Cardiac fibroblast (primary cell): Measurements from ENCODE around the gene CFAP300.

Experiments used
- DNase-seq, 2 donors: peaks; one replicate each; pipeline versions ENCODE4 v3.0.0 to v3.0.0-alpha.2; 2010; ENCODE audit warnings: low read depth in 2 of 2
- H3K4me3 ChIP-seq, 2 donors: replicated peaks in 1 of 2; 1 replicate in 1 of 2; 2 replicates in 1 of 2; pipeline ENCODE4 v1.5.1; 2011; ENCODE audit warnings: low read depth in 2 of 2, low read length in 2 of 2, mild to moderate bottlenecking in 2 of 2, moderate library complexity in 1 of 2
- CTCF ChIP-seq: IDR thresholded peaks from one replicate; pipeline ENCODE4 v1.5.1; 2011; ENCODE audit warnings: low read depth, mild to moderate bottlenecking, low read length, inconsistent platforms

Gene CFAP300

DNA sequence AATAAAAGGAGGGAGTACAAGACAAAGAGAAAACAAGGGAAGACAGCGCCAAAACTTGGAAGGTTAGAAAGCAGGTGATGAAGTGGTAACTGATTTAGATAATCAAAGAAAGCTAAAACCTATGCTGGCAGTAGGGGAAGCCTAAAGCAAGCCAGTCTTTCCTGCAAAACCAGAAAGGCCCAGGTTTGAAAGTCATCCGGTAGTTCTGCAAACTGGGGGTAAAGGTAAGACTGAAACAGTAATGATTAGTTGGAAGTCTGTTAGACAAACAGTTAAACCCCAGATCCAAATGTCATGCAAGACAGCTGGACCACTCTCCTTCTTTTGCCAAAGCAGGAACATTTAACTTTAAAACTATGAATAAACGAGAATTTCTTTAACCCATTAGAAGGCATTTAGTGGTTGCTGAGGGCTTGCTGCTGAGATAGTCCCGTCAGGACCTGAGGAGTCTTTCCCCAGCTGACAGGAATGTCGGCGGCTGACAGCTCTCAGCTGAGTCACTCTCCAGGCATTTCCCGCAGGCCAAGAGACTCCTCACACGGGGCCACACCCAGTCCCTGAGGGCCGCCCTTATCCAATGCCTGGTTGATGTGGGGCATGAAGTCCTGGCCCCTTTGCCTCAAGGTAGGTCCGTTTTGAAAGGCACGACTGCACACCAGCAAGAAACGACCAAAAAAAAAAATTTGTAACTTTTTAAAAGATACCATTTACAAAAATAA, 36.3 kb upstream of the CFAP300 start:
- peak; percentile 79 to 94 for DNase-seq
- peak overlapping the region in 1 of 2 donors; percentile 1 for H3K4me3 ChIP-seq
- no peak for TF ChIP-seq CTCF

DNA sequence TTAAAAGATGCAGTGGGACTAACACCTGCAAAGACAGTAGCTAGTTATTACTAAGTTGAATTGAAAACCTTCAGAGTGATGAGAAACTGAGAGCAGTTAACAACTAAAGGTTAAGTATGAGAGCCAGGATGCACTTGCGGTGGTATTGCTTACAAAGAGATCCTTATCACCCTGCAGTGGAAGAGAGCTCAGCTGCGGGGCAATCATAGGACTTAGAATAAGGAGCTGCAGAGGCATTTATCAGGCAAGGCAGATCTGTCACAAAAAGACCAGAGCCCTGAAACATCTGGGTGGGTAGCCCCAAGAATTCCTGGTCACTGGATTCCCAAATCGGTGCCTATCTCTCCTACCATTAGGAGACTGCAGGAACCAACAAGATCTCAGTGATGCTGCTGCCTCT, 34.3 kb upstream of the CFAP300 start:
- no peak for DNase-seq
- TF ChIP-seq CTCF = no peak
- no peak overlapping the region for H3K4me3 ChIP-seq

DNA sequence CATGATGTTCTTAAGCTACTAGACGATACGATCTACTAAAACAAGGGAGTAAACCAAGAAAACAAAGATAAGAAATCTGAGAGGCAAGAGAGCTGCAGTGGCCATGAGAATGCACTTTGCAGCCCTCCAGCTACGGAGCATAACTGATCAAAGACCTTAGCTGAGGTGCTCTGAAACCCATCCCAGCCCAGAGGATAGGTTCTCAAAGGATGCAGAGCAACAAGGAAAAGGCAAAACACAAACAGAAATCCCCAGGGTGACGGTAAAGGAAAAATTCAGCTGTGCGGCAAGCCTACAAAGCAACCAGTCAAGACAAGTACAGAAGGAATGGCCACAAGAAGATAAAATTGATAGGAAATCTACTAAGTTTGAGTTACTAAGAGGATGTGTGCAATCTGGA, 32.5 kb upstream of the CFAP300 start:
- H3K4me3 ChIP-seq = no peak overlapping the region
- TF ChIP-seq CTCF = no peak
- DNase-seq = no peak

DNA sequence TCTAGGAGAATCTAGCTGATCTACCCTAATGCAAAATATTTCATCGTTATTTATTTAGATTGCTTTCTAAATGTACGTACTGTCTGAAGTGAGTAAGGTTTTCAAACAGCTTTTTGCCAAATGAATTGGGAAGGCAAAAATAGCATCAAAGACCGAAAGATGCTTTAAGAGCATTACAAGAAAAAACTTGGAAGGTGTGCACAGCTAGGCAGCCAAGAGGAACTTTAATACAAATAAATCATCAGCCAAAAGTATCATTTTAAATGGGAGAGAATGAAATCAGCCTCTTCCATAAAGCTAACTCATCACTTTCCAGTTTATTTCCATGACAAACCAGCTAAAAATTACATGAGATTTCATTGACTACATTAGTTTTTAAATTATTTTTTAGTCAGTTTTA, 30.2 kb upstream of the CFAP300 start:
- no peak for DNase-seq
- TF ChIP-seq CTCF = no peak
- H3K4me3 ChIP-seq = no peak overlapping the region

DNA sequence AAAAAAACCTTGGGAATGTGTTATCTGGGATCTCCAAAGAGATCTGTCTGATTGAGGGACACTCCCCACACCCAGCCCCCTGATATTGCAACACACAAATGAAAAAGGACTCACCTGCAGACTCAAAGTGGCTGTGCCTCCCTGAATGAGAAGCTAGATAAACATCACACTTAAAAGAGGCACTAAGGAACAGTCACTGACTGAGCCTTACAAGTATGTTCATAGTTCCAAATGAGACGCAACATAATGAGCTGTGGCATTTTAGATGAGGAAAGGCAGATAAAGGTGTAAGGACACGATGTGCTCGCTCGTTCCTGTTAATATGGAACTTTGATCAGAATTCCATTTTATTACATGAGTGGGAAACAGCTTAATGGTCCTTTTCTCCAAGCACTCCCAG, 21.0 kb upstream of the CFAP300 start:
- no peak for DNase-seq
- H3K4me3 ChIP-seq = no peak overlapping the region
- TF ChIP-seq CTCF = no peak

DNA sequence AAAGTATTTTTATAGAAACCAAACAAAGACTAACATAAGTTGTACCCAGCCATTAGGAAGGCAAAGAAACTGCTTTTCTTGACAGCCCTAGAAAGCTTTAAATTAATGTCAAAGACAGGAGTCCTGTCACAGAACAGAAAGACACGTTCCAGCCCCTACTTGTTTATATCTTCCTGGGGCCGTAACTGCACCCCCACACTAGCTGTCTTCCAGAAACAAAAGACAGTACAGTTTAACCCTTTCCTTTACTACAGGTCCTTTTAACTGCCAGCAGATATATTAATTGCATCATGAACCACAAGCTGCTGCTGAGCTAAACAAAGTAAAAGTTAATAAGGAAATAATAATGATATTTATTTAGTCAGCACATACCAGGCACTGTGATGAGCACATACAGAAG, 20.3 kb upstream of the CFAP300 start:
- TF ChIP-seq CTCF = no peak
- no peak for DNase-seq
- H3K4me3 ChIP-seq = no peak overlapping the region

GRCh38 chr11:102036757-102037156, 10.5 kb upstream of the CFAP300 start:
- TF ChIP-seq CTCF = no peak
- no peak overlapping the region for H3K4me3 ChIP-seq
- no peak for DNase-seq
